HG03064 (cell line): ENCODE measurements around the gene IST1.
"Not testable (repeated sequence)": the region's sequence is repeated elsewhere in the genome, so short reads cannot be mapped to it uniquely, and the experiment has no call there.

ENCODE experiments used
- ATAC-seq: cut with Tn5 transposase; IDR thresholded peaks from one replicate; pipeline ENCODE4 v1.9.1; 2021; ENCODE audit warnings: low read depth; ENCODE audit not compliant: unreplicated experiment

IST1 gene

GRCh38 chr16:71894921-71895678 lies at the start of gene IST1:
Gene IST1 (plus strand): TSS chr16:71895531. CDS start chr16:71915641, 20,110 bp downstream.
- peak; percentile 74 for ATAC-seq

- peak; percentile 51 for ATAC-seq
Observed at GRCh38 chr16:71845639-71846430, 49.5 kb upstream of the IST1 start, which contains the start of gene ATXN1L. Gene ATXN1L (plus strand): TSS chr16:71845976. CDS start chr16:71849741, 3,765 bp downstream.

GRCh38 chr16:71846431-71846830 lies 48.9 kb upstream of the IST1 start:
- no peak for ATAC-seq

GRCh38 chr16:71847096-71847495 lies 48.2 kb upstream of the IST1 start:
- ATAC-seq = no peak

- ATAC-seq = no peak
Observed at GRCh38 chr16:71848622-71849021, 46.7 kb upstream of the IST1 start.

GRCh38 chr16:71851746-71852145 lies 43.6 kb upstream of the IST1 start:
- no peak for ATAC-seq

- no peak for ATAC-seq
Observed at GRCh38 chr16:71852158-71852557, 43.2 kb upstream of the IST1 start.

- no peak for ATAC-seq
Observed at GRCh38 chr16:71852561-71852960, 42.8 kb upstream of the IST1 start.

GRCh38 chr16:71853413-71853812 lies 41.9 kb upstream of the IST1 start:
- ATAC-seq = peak; percentile 68

GRCh38 chr16:71854369-71854948 lies 40.9 kb upstream of the IST1 start:
- ATAC-seq = no peak

- ATAC-seq = no peak
Observed at GRCh38 chr16:71855937-71856662, 39.2 kb upstream of the IST1 start.

GRCh38 chr16:71859762-71860521 lies 35.4 kb upstream of the IST1 start:
- no peak for ATAC-seq

GRCh38 chr16:71863995-71864394 lies 31.3 kb upstream of the IST1 start:
- no peak for ATAC-seq

- ATAC-seq = no peak
Observed at GRCh38 chr16:71865173-71865863, 30.0 kb upstream of the IST1 start.

- not testable (repeated sequence) for ATAC-seq
Observed at GRCh38 chr16:71867175-71867574, 28.2 kb upstream of the IST1 start.

GRCh38 chr16:71867939-71868338 lies 27.4 kb upstream of the IST1 start:
- ATAC-seq = no peak

- no peak for ATAC-seq
Observed at GRCh38 chr16:71869089-71869488, 26.2 kb upstream of the IST1 start.

GRCh38 chr16:71870818-71871217 lies 24.5 kb upstream of the IST1 start:
- no peak for ATAC-seq

- no peak for ATAC-seq
Observed at GRCh38 chr16:71873199-71873598, 22.1 kb upstream of the IST1 start.
